IMR-90 (cell line): ENCODE results near the gene SCARF2. TPM values are rescaled to one million over a fixed set of nuclear protein-coding genes. Genes with fewer than 3 reads are reported as not detected.

Experiments
- ATAC-seq: fragments of 200-7000 bp; cut with Tn5 transposase; 2 replicates; pipeline ENCODE4 v1.9.1; 2020; ENCODE audit warnings: low read depth, mild to moderate bottlenecking, moderate library complexity
- BruUV-seq: library from RNA; stranded (reverse); fragments of 400-500 nt; replicated peaks from 2 replicates; lab custom pipeline; 2021; lab: Mats Ljungman, UMichigan
- CTCF ChIA-PET: fragments of 300-600 bp; formaldehyde crosslinking; extraction: SDS; loops from one replicate; lab custom pipeline; 2021; ENCODE audit warnings: antibody characterized with exemption; lab: Yijun Ruan, JAX
- POLR2A ChIA-PET: fragments of 300-600 bp; sonication (Branson Sonifier 250); formaldehyde crosslinking; loops from one replicate; lab custom pipeline; 2022; ENCODE audit warnings: antibody characterized with exemption; ENCODE audit not compliant: unreplicated experiment; lab: Charles Lee
- DNase-seq: peaks from one replicate; pipeline ENCODE4 v3.0.0; 2013
- H2AFZ ChIP-seq: replicated peaks from 2 replicates; pipeline ENCODE3; 2013; ENCODE audit warnings: low read length, mild to moderate bottlenecking; ENCODE audit not compliant: poor library complexity
- H2AK5ac ChIP-seq: 2 replicates; pipeline ENCODE4 v1.6.1; 2013; ENCODE audit warnings: low read depth, low read length, inconsistent platforms
- H2AK9ac ChIP-seq: replicated peaks from 2 replicates; pipeline ENCODE3; 2013; ENCODE audit warnings: mild to moderate bottlenecking, low read depth, low read length, moderate library complexity; ENCODE audit not compliant: poor library complexity
- H2BK120ac ChIP-seq: 2 replicates; pipeline ENCODE4 v1.6.1; 2013; ENCODE audit warnings: low read depth, low read length, inconsistent platforms
- H2BK15ac ChIP-seq: 3 replicates; pipeline ENCODE4 v1.6.1; 2013; ENCODE audit warnings: low read depth, low read length, inconsistent platforms
- H2BK20ac ChIP-seq: 2 replicates; pipeline ENCODE4 v1.6.1; 2013; ENCODE audit warnings: low read depth, mild to moderate bottlenecking, inconsistent platforms, low read length, moderate library complexity
- H2BK5ac ChIP-seq: 2 replicates; pipeline ENCODE4 v1.6.1; 2013; ENCODE audit warnings: mild to moderate bottlenecking, low read depth, low read length, inconsistent platforms; ENCODE audit not compliant: poor library complexity, severe bottlenecking
- H3K14ac ChIP-seq: replicated peaks from 2 replicates; pipeline ENCODE4 v1.6.1; 2013; ENCODE audit warnings: low read depth, low read length, inconsistent platforms
- H3K18ac ChIP-seq: 2 replicates; pipeline ENCODE4 v1.6.1; 2013; ENCODE audit warnings: low read depth, low read length, control low read depth
- H3K23ac ChIP-seq: 2 replicates; pipeline ENCODE4 v1.6.1; 2013; ENCODE audit warnings: low read depth, low read length, inconsistent platforms
- H3K27ac ChIP-seq: 2 replicates; pipeline ENCODE4 v1.5.1; 2013; ENCODE audit warnings: mild to moderate bottlenecking, control low read depth, low read length; ENCODE audit not compliant: insufficient read depth
- H3K27me3 ChIP-seq: 2 replicates; pipeline ENCODE4 v1.6.1; 2013; ENCODE audit warnings: low read length; ENCODE audit not compliant: control insufficient read depth, insufficient read depth
- H3K36me3 ChIP-seq: 2 replicates; pipeline ENCODE4 v1.6.1; 2013; ENCODE audit warnings: low read length, mixed read lengths; ENCODE audit not compliant: control insufficient read depth, insufficient read depth
- H3K4ac ChIP-seq: 2 replicates; pipeline ENCODE4 v1.6.1; 2013; ENCODE audit warnings: low read depth, low read length, inconsistent platforms
- H3K4me1 ChIP-seq: 2 replicates; pipeline ENCODE4 v1.6.1; 2013; ENCODE audit warnings: low read length, mixed read lengths; ENCODE audit not compliant: control insufficient read depth, insufficient read depth
- H3K4me2 ChIP-seq: 2 replicates; pipeline ENCODE4 v1.6.1; 2013; ENCODE audit warnings: low read depth, mild to moderate bottlenecking, control low read depth, low read length, moderate library complexity
- H3K4me3 ChIP-seq: 2 replicates; pipeline ENCODE4 v1.5.1; 2013; ENCODE audit warnings: low read depth, mild to moderate bottlenecking, control low read depth, low read length, moderate library complexity; ENCODE audit not compliant: insufficient read depth
- H3K56ac ChIP-seq: 2 replicates; pipeline ENCODE4 v1.6.1; 2013; ENCODE audit warnings: low read length, inconsistent platforms; ENCODE audit not compliant: insufficient read depth; ENCODE audit errors: extremely low read depth
- H3K79me1 ChIP-seq, 2 experiments: 2 replicates each; pipeline ENCODE4 v1.6.1; 2013; ENCODE audit warnings: low read length in 2 of 2, inconsistent platforms in 1 of 2, low read depth in 1 of 2
- H3K9ac ChIP-seq: 2 replicates; pipeline ENCODE4 v1.6.1; 2013; ENCODE audit warnings: low read depth, low read length, control low read depth
- H3K9me1 ChIP-seq: 2 replicates; pipeline ENCODE4 v1.6.1; 2013; ENCODE audit warnings: low read length, inconsistent platforms; ENCODE audit not compliant: insufficient read depth
- H3K9me3 ChIP-seq: 2 replicates; pipeline ENCODE4 v1.6.1; 2013; ENCODE audit warnings: low read length; ENCODE audit not compliant: control insufficient read depth, insufficient read depth
- H4K20me1 ChIP-seq: 2 replicates; pipeline ENCODE4 v1.6.1; 2013; ENCODE audit warnings: low read length, inconsistent platforms; ENCODE audit not compliant: insufficient read depth
- H4K5ac ChIP-seq: 2 replicates; pipeline ENCODE4 v1.6.1; 2013; ENCODE audit warnings: mild to moderate bottlenecking, low read depth, low read length, control low read depth
- H4K8ac ChIP-seq, 2 experiments: 2 replicates each; pipeline ENCODE4 v1.6.1; 2013; ENCODE audit warnings: low read depth in 2 of 2, low read length in 2 of 2, control low read depth in 1 of 2, inconsistent platforms in 1 of 2
- H4K91ac ChIP-seq: 2 replicates; pipeline ENCODE4 v1.6.1; 2013; ENCODE audit warnings: low read depth, low read length, inconsistent platforms; ENCODE audit not compliant: insufficient read depth
- BHLHE40 ChIP-seq: fragments of 150-350 bp; IDR thresholded peaks from 2 replicates; pipeline ENCODE4 v1.6.1; 2016; ENCODE audit warnings: mild to moderate bottlenecking, low read depth, low read length
- CEBPB ChIP-seq: IDR thresholded peaks from 2 replicates; pipeline ENCODE4 v1.6.1; 2012; ENCODE audit warnings: low read depth, low read length, improper control_type of control experiment
- RAD21 ChIP-seq: IDR thresholded peaks from 2 replicates; pipeline ENCODE4 v1.6.1; 2012; ENCODE audit warnings: low read length, improper control_type of control experiment
- WGBS, 2 experiments: methylation state at CpG; one replicate each; pipeline versions ENCODE4 v1.1.5 to v1.1.7; 2013; ENCODE audit warnings: missing lambda C conversion rate in 2 of 2; ENCODE audit not compliant: insufficient read length in 1 of 2; ENCODE audit errors: extremely low coverage in 2 of 2; 5-methylcytosine and 5-hydroxymethylcytosine counted together
- dilution Hi-C: fragments of 300-500 bp; cut with HindIII; formaldehyde crosslinking; loops from one replicate; pipeline ENCODE4 v1.14.3; 2018; ENCODE audit warnings: low sequenced_read_pairs; ENCODE audit not compliant: unreplicated experiment
- in situ Hi-C: fragments of 300-500 bp; cut with MboI; formaldehyde crosslinking; loops from 3 replicates; pipeline ENCODE4 v1.14.3; 2019; ENCODE audit warnings: low sequenced_read_pairs, inconsistent platforms, mixed read lengths
- intact Hi-C: fragments of 100-400 bp; cut with micrococcal nuclease; formaldehyde crosslinking; loops from 2 replicates; pipeline ENCODE4 v1.10.0; 2022
- polyA plus RNA-seq, 3 experiments: library from polyadenylated mRNA; depleted of rRNA; stranded (reverse); fragments of >200 nt; gene quantifications; 2 replicates each; pipeline ENCODE4 v1.2.3, GENCODE V29; 2012; ENCODE audit warnings: low replicate concordance in 1 of 3
- total RNA-seq: library from RNA; depleted of rRNA; stranded (reverse); fragments of >200 nt; gene quantifications from 2 replicates; pipeline ENCODE4 v1.2.3, GENCODE V29; 2012

The SCARF2 gene
- total and polyA plus RNA-seq, 2 of the 4 experiments (the other 2 are of a cell fraction), result 3.4 to 37.0 TPM

- Histone ChIP-seq H4K91ac (no peak overlapping the region), H3K18ac (no peak overlapping the region), H3K9ac (no peak overlapping the region), H2BK120ac (no peak overlapping the region), H2AK9ac (no peak overlapping the region), H2BK5ac (no peak overlapping the region), H3K56ac (no peak overlapping the region), H3K4me3 (no peak overlapping the region), H4K5ac (no peak overlapping the region), H3K27me3 (no peaks in the 10 kb centered on the region), H3K9me3 (no peaks in the 10 kb centered on the region), H3K4me2 (no peak overlapping the region), H3K27ac (no peak overlapping the region), H2BK20ac (no peak overlapping the region), H3K36me3 (peaks cover 52% of the 10 kb centered on the region), H3K14ac (no peak overlapping the region), H3K9me1 (peaks cover 15% of the 10 kb centered on the region), H3K79me1 (peaks cover 3 to 66% of the 10 kb centered on the region in 2 experiments; a peak in 3 of 4 replicates), H3K4me1 (0 out of 2 replicates have a peak, but pooled peaks cover 4% of the 10 kb centered on the region), H2AFZ (peak overlapping the region; percentile 3), H3K23ac (no peak overlapping the region), H2AK5ac (no peak overlapping the region), H3K4ac (no peak overlapping the region), H2BK15ac (no peak overlapping the region), H4K8ac (no peak overlapping the region), H4K20me1 (peaks cover 76% of the 10 kb centered on the region)
- dilution Hi-C loops (no loop called here), in situ Hi-C loops (no loop called here), intact Hi-C loops (no loop called here)
- TF ChIP-seq CEBPB (peak; percentile 40; the same call in 1 of the 2 replicates), BHLHE40 (no peak), RAD21 (no peak)
- DNase-seq, result no peak
- ChIA-PET POLR2A (interaction anchor here (0.6 kb wide), 1 partner anchor 83 kb away, joined by 3 read pairs; no protein-coding TSS in a partner anchor), CTCF (no interaction called here)
- BruUV-seq, result no TSS peak
- 89% methylated on average over 12 of the region's 75 CpGs; no CpG with 5 or more reads in 1 of the 2 experiments for WGBS, 2 experiments
- no peak for ATAC-seq
These were observed 8.1 kb downstream of the SCARF2 start for GRCh38 chr22:20429254-20430100.
